LNCAP (cell line): ENCODE measurements around the gene FANCC.

Experiments
- CTCF ChIP-seq: fragments of 450-650 bp; IDR thresholded peaks from 2 replicates; pipeline ENCODE4 v1.5.1; 2017; ENCODE audit warnings: mild to moderate bottlenecking

Gene FANCC

GRCh38 chr9:95325221-95325620 is 7.7 kb upstream of the FANCC start:
- no peak for TF ChIP-seq CTCF

GRCh38 chr9:95317893-95318211 is 343 bp upstream of the FANCC start:
- no peak for TF ChIP-seq CTCF

GRCh38 chr9:95316794-95317118 is 753 bp downstream of the FANCC start:
- TF ChIP-seq CTCF = no peak

- TF ChIP-seq CTCF = no peak
These were observed 1.2 kb downstream of the FANCC start for GRCh38 chr9:95316274-95316673.

GRCh38 chr9:95315108-95315746 is 2.3 kb downstream of the FANCC start:
- no peak for TF ChIP-seq CTCF

- TF ChIP-seq CTCF = no peak
These were observed 4.5 kb downstream of the FANCC start for GRCh38 chr9:95313010-95313498.

- no peak for TF ChIP-seq CTCF
These were observed 5.5 kb downstream of the FANCC start for GRCh38 chr9:95311961-95312360.

GRCh38 chr9:95307538-95307937 is 10.0 kb downstream of the FANCC start:
- no peak for TF ChIP-seq CTCF
